CD4-positive, alpha-beta T cell (primary cell): ENCODE data around the gene MIER1. TPM values are rescaled to one million over a fixed set of nuclear protein-coding genes. Genes with fewer than 3 reads are reported as not detected.

Experiments used
- ATAC-seq: fragments of 200-7000 bp; cut with Tn5 transposase; one replicate; pipeline ENCODE4 v1.10.0; 2022; ENCODE audit warnings: mild to moderate bottlenecking; ENCODE audit not compliant: poor library complexity
- CTCF ChIA-PET: fragments of 350-600 bp; sonication (Branson Sonifier 250); formaldehyde crosslinking; loops from one replicate; lab custom pipeline; 2021; ENCODE audit warnings: antibody characterized with exemption, inconsistent platforms; lab: Charles Lee
- POLR2A ChIA-PET: fragments of 350-600 bp; sonication (Branson Sonifier 250); formaldehyde crosslinking; loops from one replicate; lab custom pipeline; 2021; ENCODE audit warnings: antibody characterized with exemption, inconsistent platforms; lab: Charles Lee
- DNase-seq, 14 experiments: peaks; one replicate each; pipeline ENCODE4 v3.0.0-alpha.2; 2013 to 2020; ENCODE audit warnings: mixed read lengths in 2 of 14
- H3K27ac ChIP-seq, 2 donors: one replicate each; pipeline versions ENCODE4 v1.5.1 to v1.7.0; 2013; ENCODE audit warnings: low read length in 2 of 2, low read depth in 1 of 2, mild to moderate bottlenecking in 1 of 2
- H3K27me3 ChIP-seq, 2 experiments: 1 replicate in 1 of 2; 2 replicates in 1 of 2; pipeline versions ENCODE4 v1.6.1 to v1.7.0; 2013; ENCODE audit warnings: low read length in 2 of 2, control low read depth in 1 of 2, mild to moderate bottlenecking in 1 of 2, moderate library complexity in 1 of 2; ENCODE audit not compliant: insufficient read depth in 2 of 2, control insufficient read depth in 1 of 2
- H3K36me3 ChIP-seq: one replicate; pipeline ENCODE4 v1.6.1; 2013; ENCODE audit warnings: low read length, control low read depth; ENCODE audit not compliant: insufficient read depth
- H3K4me1 ChIP-seq: one replicate; pipeline ENCODE4 v1.6.1; 2013; ENCODE audit warnings: low read length, control low read depth; ENCODE audit not compliant: insufficient read depth
- H3K4me3 ChIP-seq: one replicate; pipeline ENCODE4 v1.5.1; 2013; ENCODE audit warnings: mild to moderate bottlenecking, low read length, moderate library complexity
- H3K9me3 ChIP-seq, 2 experiments: 1 replicate in 1 of 2; 2 replicates in 1 of 2; pipeline versions ENCODE4 v1.6.1 to v1.7.0; 2013; ENCODE audit warnings: low read length in 2 of 2, mild to moderate bottlenecking in 2 of 2, control low read depth in 1 of 2, moderate library complexity in 1 of 2; ENCODE audit not compliant: control insufficient read depth in 1 of 2, insufficient read depth in 1 of 2
- H3K27ac Mint-ChIP-seq: one replicate; pipeline ENCODE4 v1.8.0; 2020; ENCODE audit warnings: mixed read lengths
- H3K27me3 Mint-ChIP-seq: one replicate; pipeline ENCODE4 v1.8.0; 2021; ENCODE audit warnings: mixed read lengths
- H3K36me3 Mint-ChIP-seq: one replicate; pipeline ENCODE4 v1.8.0; 2021; ENCODE audit warnings: low read depth, mixed read lengths
- H3K4me1 Mint-ChIP-seq: one replicate; pipeline ENCODE4 v1.8.0; 2021; ENCODE audit warnings: low read depth, mixed read lengths
- H3K4me3 Mint-ChIP-seq: one replicate; pipeline ENCODE4 v1.8.0; 2020; ENCODE audit warnings: mild to moderate bottlenecking, mixed read lengths
- H3K9me3 Mint-ChIP-seq: one replicate; pipeline ENCODE4 v1.8.0; 2020; ENCODE audit warnings: mixed read lengths
- CTCF ChIP-seq: fragments of 200-600 bp; IDR thresholded peaks from one replicate; pipeline ENCODE4 v1.8.0; 2022; ENCODE audit warnings: antibody characterized with exemption, mild to moderate bottlenecking
- intact Hi-C, 2 experiments: fragments of 100-400 bp; cut with DNase I in 1 of 2; cut with micrococcal nuclease in 1 of 2; formaldehyde crosslinking; loops; one replicate each; pipeline versions ENCODE4 v1.15.1 to v1.9.0; 2023 to 2025; cut with DNase I, micrococcal nuclease
- total RNA-seq, 174 experiments: library from RNA in 2 of 174; stranded (reverse) in 2 of 174; gene quantifications; one replicate each; pipeline ENCODE4 v1.2.3 and lab custom pipeline; 2021 to 2026

Gene MIER1
- total RNA-seq, 2 experiments from 2014 or later: 106 to 107 TPM

GRCh38 chr1:66920543-66920942 lies 4.2 kb upstream of the MIER1 start:
- intact Hi-C loops: loop anchor here in 1 of 2 experiments (5.0 to 10.0 kb wide), 2 partner anchors 137 to 156 kb away; no protein-coding TSS in a partner anchor
- Mint-ChIP-seq H3K9me3 (peaks cover 3% of the 10 kb centered on the region), H3K27me3 (no peaks in the 10 kb centered on the region), H3K27ac (no peak overlapping the region), H3K36me3 (peaks cover 19% of the 10 kb centered on the region), H3K4me3 (no peak overlapping the region), H3K4me1 (peaks cover 34% of the 10 kb centered on the region)
- ChIA-PET CTCF (no interaction called here), POLR2A (no interaction called here)
- H3K27ac ChIP-seq: no peak overlapping the region
- no peaks in the 10 kb centered on the region for H3K9me3 ChIP-seq
- H3K27me3 ChIP-seq: no peaks in the 10 kb centered on the region
- no peak overlapping the region for H3K4me3 ChIP-seq
- H3K4me1 ChIP-seq: peaks cover 15% of the 10 kb centered on the region
- no peaks in the 10 kb centered on the region for H3K36me3 ChIP-seq
- ATAC-seq (no peak), DNase-seq (no peak)
- TF ChIP-seq CTCF: no peak

DNA sequence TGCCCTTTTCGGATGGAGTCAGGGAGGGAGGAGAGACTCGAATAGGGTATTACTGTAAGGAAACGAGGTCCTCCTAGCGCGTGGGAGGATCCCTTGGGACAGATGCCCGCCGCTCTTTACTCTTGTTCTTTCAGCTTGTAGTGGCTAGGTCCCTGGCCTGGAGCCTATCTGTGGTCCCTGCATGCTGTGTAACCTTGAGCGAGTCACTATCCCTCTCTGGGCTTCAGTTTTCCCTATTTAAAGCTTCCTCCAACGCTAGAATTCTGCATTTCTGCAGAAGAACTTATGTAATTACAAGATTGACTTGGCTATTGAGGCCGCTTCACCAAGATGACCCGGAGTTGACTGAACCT lies 744 bp downstream of the MIER1 start:
- no peaks in the 10 kb centered on the region for H3K27me3 Mint-ChIP-seq
- DNase-seq: no peak
- Histone ChIP-seq H3K36me3 (no peaks in the 10 kb centered on the region), H3K4me1 (peaks cover 24% of the 10 kb centered on the region), H3K9me3 (no peaks in the 10 kb centered on the region), H3K4me3 (peak overlapping the region; percentile 92), H3K27ac (peak overlapping the region; percentile 95 to 99), H3K27me3 (no peaks in the 10 kb centered on the region)
- TF ChIP-seq CTCF: no peak
- peaks cover 29% of the 10 kb centered on the region for H3K36me3 Mint-ChIP-seq
- ATAC-seq: no peak
- peaks cover 67% of the 10 kb centered on the region for H3K4me1 Mint-ChIP-seq
- intact Hi-C loops: loop anchor here (5.0 to 10.0 kb wide), 3 partner anchors 37 to 507 kb away; partner anchors contain the start of gene SERBP1 (in 1 of the 2)
- CTCF ChIA-PET: interaction anchor here (1.1 to 1.2 kb wide), 2 partner anchors 223 to 575 kb away, joined by 3 read pairs; no protein-coding TSS in a partner anchor
- H3K27ac Mint-ChIP-seq: peak overlapping the region; percentile 98
- H3K4me3 Mint-ChIP-seq: peak overlapping the region; percentile 97
- POLR2A ChIA-PET: interaction anchor here (0.9 to 3.5 kb wide), 15 partner anchors 8 to 760 kb away, joined by 3 to 23 read pairs (median 6); partner anchors contain the start of genes GADD45A, SERBP1 and SLC35D1
- H3K9me3 Mint-ChIP-seq: no peaks in the 10 kb centered on the region

DNA sequence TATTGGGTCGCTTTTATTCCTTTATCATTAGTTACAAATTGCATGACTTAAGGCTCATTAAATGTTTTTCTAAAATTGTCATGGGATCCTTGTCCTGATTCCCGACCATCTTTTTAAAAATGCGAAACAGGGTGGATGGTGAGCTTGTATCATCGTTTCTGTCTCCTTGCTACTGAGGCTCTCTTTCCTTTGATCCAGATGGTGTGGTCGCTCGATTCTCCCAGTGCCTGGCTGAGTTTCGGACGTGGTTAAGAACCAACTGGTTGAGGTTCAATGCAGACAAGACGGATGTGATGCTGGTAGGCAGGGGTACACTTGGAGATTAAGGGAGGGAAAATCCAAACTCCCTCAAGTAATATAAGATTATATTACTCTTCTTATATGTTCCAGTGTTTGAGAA lies 1.2 kb downstream of the MIER1 start:
- H3K27ac Mint-ChIP-seq: peak overlapping the region; percentile 98
- Histone ChIP-seq H3K27me3 (no peaks in the 10 kb centered on the region), H3K27ac (peak overlapping the region; percentile 95 to 99), H3K4me1 (peaks cover 24% of the 10 kb centered on the region), H3K9me3 (no peaks in the 10 kb centered on the region), H3K4me3 (peak overlapping the region; percentile 92), H3K36me3 (no peaks in the 10 kb centered on the region)
- no peaks in the 10 kb centered on the region for H3K9me3 Mint-ChIP-seq
- H3K36me3 Mint-ChIP-seq: peaks cover 33% of the 10 kb centered on the region
- ChIA-PET CTCF (interaction anchor here (1.1 kb wide), 1 partner anchor 223 kb away, joined by 3 read pairs; no protein-coding TSS in a partner anchor), POLR2A (interaction anchor here (0.9 to 3.5 kb wide), 5 partner anchors 7 to 506 kb away, joined by 3 to 23 read pairs (median 15); partner anchors contain the start of gene SERBP1)
- peak overlapping the region; percentile 97 for H3K4me3 Mint-ChIP-seq
- ATAC-seq (no peak), DNase-seq (no peak)
- H3K27me3 Mint-ChIP-seq: no peaks in the 10 kb centered on the region
- intact Hi-C loops: loop anchor here (5.0 to 10.0 kb wide), 3 partner anchors 36 to 506 kb away; partner anchors contain the start of gene SERBP1 (in 1 of the 2)
- H3K4me1 Mint-ChIP-seq: peaks cover 66% of the 10 kb centered on the region
- no peak for TF ChIP-seq CTCF
